Fibroblast of lung (primary cell): ENCODE results near the gene VPS54. TPM values are rescaled to one million over a fixed set of nuclear protein-coding genes. Genes with fewer than 3 reads are reported as not detected.

ENCODE experiments used
- DNase-seq, 2 donors: peaks; one replicate each; pipeline versions ENCODE4 v3.0.0 to v3.0.0-alpha.2; 2010; ENCODE audit warnings: low read depth in 2 of 2
- H2AFZ ChIP-seq: 2 replicates; pipeline ENCODE4 v1.5.1; 2012; ENCODE audit warnings: low read length, control low read depth, inconsistent platforms
- H3K27ac ChIP-seq: 2 replicates; pipeline ENCODE4 v1.5.1; 2011; ENCODE audit warnings: low read length, control low read depth; ENCODE audit not compliant: insufficient read depth
- H3K27me3 ChIP-seq: 2 replicates; pipeline ENCODE4 v1.5.1; 2011; ENCODE audit warnings: mild to moderate bottlenecking, low read length; ENCODE audit not compliant: control insufficient read depth, insufficient read depth
- H3K36me3 ChIP-seq: 2 replicates; pipeline ENCODE4 v1.5.1; 2011; ENCODE audit warnings: low read length; ENCODE audit not compliant: control insufficient read depth, insufficient read depth
- H3K4me1 ChIP-seq: 2 replicates; pipeline ENCODE4 v1.5.1; 2011; ENCODE audit warnings: low read length; ENCODE audit not compliant: control insufficient read depth, insufficient read depth; ENCODE audit errors: extremely low read depth
- H3K4me2 ChIP-seq: 2 replicates; pipeline ENCODE4 v1.5.1; 2011; ENCODE audit warnings: low read length, control low read depth; ENCODE audit not compliant: insufficient read depth; ENCODE audit errors: extremely low read depth
- H3K4me3 ChIP-seq, 4 experiments: fragments of 200-600 bp in 1 of 4; sonication (generic) in 1 of 4; replicated peaks in 1 of 4; 2 replicates each; pipeline ENCODE4 v1.5.1; 2011 to 2016; ENCODE audit warnings: low read length in 4 of 4, low read depth in 3 of 4, mild to moderate bottlenecking in 3 of 4, control low read depth in 2 of 4, inconsistent platforms in 1 of 4, mixed read lengths in 1 of 4; ENCODE audit not compliant: insufficient read depth in 1 of 4; ENCODE audit errors: control extremely low read depth in 1 of 4
- H3K79me2 ChIP-seq: 2 replicates; pipeline ENCODE4 v1.5.1; 2012; ENCODE audit warnings: mild to moderate bottlenecking, low read length, inconsistent platforms; ENCODE audit not compliant: control insufficient read depth, insufficient read depth
- H3K9ac ChIP-seq: 2 replicates; pipeline ENCODE4 v1.5.1; 2011; ENCODE audit warnings: mild to moderate bottlenecking, low read length, control low read depth; ENCODE audit not compliant: insufficient read depth
- H3K9me3 ChIP-seq: 2 replicates; pipeline ENCODE4 v1.5.1; 2012; ENCODE audit warnings: low read depth, low read length; ENCODE audit not compliant: control insufficient read depth, insufficient read depth
- H4K20me1 ChIP-seq: 2 replicates; pipeline ENCODE4 v1.5.1; 2011; ENCODE audit warnings: low read length; ENCODE audit not compliant: control insufficient read depth, insufficient read depth; ENCODE audit errors: extremely low read depth
- CTCF ChIP-seq, 2 donors: IDR thresholded peaks in 1 of 2; conservative IDR thresholded peaks in 1 of 2; 1 replicate in 1 of 2; 2 replicates in 1 of 2; pipeline ENCODE4 v1.5.1; 2011 to 2012; ENCODE audit warnings: low read length in 2 of 2, control low read depth in 1 of 2, inconsistent platforms in 1 of 2, low read depth in 1 of 2, mild to moderate bottlenecking in 1 of 2
- EZH2 ChIP-seq: IDR thresholded peaks from 2 replicates; pipeline ENCODE4 v1.5.1; 2012; ENCODE audit warnings: low read length, control low read depth, mild to moderate bottlenecking; ENCODE audit errors: missing control alignments
- polyA plus RNA-seq, 2 donors: library from polyadenylated mRNA; depleted of rRNA in 1 of 2; stranded (reverse) in 1 of 2; unstranded in 1 of 2; fragments of >200 nt; gene quantifications; 2 replicates each; pipeline ENCODE4 v1.2.1, GENCODE V29; 2011 to 2012; ENCODE audit warnings: missing spikeins in 1 of 2
- total RNA-seq: library from RNA; depleted of rRNA; stranded (reverse); fragments of >200 nt; gene quantifications from 2 replicates; pipeline ENCODE4 v1.2.1, GENCODE V29; 2014

The VPS54 gene
- total and polyA plus RNA-seq, 2 donors (not counting 1 experiment from before 2014, with no cell fraction given), result 18.4 to 29.7 TPM

DNA sequence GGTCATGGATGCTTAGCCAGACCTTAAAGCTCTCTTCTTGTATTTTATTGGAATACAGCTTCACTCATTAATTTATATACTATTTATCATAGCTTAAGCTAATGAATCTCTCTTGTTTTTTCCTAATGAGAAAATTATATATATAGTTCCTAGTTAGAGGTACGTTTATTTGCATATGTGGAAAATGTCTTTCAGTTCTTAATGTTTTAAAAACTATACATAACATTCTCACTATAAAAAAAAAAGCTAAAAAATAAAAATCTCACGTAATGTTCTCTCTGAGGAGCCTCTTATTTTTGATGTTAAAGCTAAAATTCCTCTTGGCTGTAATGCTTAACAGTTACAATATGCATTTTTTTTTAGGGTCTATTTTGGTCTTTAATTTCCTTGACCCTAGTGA, 160.9 kb downstream of the VPS54 start:
- peaks cover 3% of the 10 kb centered on the region for H3K4me1 ChIP-seq
- no peak overlapping the region for H3K4me3 ChIP-seq
- no peak overlapping the region for H3K9ac ChIP-seq
- no peak overlapping the region for H3K4me2 ChIP-seq
- H3K79me2 ChIP-seq, result peaks cover 28% of the 10 kb centered on the region
- no peak overlapping the region for H3K27ac ChIP-seq
- no peaks in the 10 kb centered on the region for H4K20me1 ChIP-seq
- H3K27me3 ChIP-seq, result no peaks in the 10 kb centered on the region
- DNase-seq, result no peak
- peaks cover 4% of the 10 kb centered on the region for H3K36me3 ChIP-seq
- TF ChIP-seq EZH2 (no peak), CTCF (conservative IDR thresholded peaks at IDR 0.05 in 1 of 2, IDR thresholded peaks at IDR 0.05 in 1 of 2; ENCODE audit: low read depth in 1 of 2, low read length in 2 of 2) (no peak)
- no peak overlapping the region for H2AFZ ChIP-seq
- no peaks in the 10 kb centered on the region for H3K9me3 ChIP-seq

- H3K9ac ChIP-seq, result no peak overlapping the region
- H3K4me3 ChIP-seq, result no peak overlapping the region
- H3K4me1 ChIP-seq, result peaks cover 3% of the 10 kb centered on the region
- no peak for DNase-seq
- H2AFZ ChIP-seq, result no peak overlapping the region
- H3K4me2 ChIP-seq, result no peak overlapping the region
- H3K36me3 ChIP-seq, result no peaks in the 10 kb centered on the region
- TF ChIP-seq CTCF (conservative IDR thresholded peaks at IDR 0.05 in 1 of 2, IDR thresholded peaks at IDR 0.05 in 1 of 2; ENCODE audit: low read depth in 1 of 2, low read length in 2 of 2) (no peak), EZH2 (no peak)
- no peaks in the 10 kb centered on the region for H3K27me3 ChIP-seq
- no peaks in the 10 kb centered on the region for H3K9me3 ChIP-seq
- H3K27ac ChIP-seq, result no peak overlapping the region
- no peaks in the 10 kb centered on the region for H4K20me1 ChIP-seq
- H3K79me2 ChIP-seq, result peaks cover 49% of the 10 kb centered on the region
Observed at GRCh38 chr2:63856303-63856603, 163.0 kb downstream of the VPS54 start.

GRCh38 chr2:63855418-63856302, 163.6 kb downstream of the VPS54 start:
- Histone ChIP-seq H3K4me2 (no peak overlapping the region), H2AFZ (no peak overlapping the region), H3K4me3 (no peak overlapping the region), H4K20me1 (peaks cover 3% of the 10 kb centered on the region), H3K36me3 (no peaks in the 10 kb centered on the region), H3K9me3 (no peaks in the 10 kb centered on the region), H3K27me3 (no peaks in the 10 kb centered on the region), H3K79me2 (peaks cover 55% of the 10 kb centered on the region), H3K9ac (no peak overlapping the region), H3K4me1 (peaks cover 3% of the 10 kb centered on the region), H3K27ac (no peak overlapping the region)
- DNase-seq, result no peak
- TF ChIP-seq EZH2 (no peak), CTCF (conservative IDR thresholded peaks at IDR 0.05 in 1 of 2, IDR thresholded peaks at IDR 0.05 in 1 of 2; ENCODE audit: low read depth in 1 of 2, low read length in 2 of 2) (no peak)
